ENCODE measurements around the gene RAB17.

Gene RAB17

GRCh38 chr2:237535385-237536082, 55.0 kb downstream of the RAB17 start:
- no peak overlapping the region for H3K4me3 Mint-ChIP-seq

GRCh38 chr2:237534380-237534779, 56.2 kb downstream of the RAB17 start:
- H3K9me3 Mint-ChIP-seq = no peaks in the 10 kb centered on the region

More at GRCh38 chr2:237535385-237536082, 55.0 kb downstream of the RAB17 start:
- Mint-ChIP-seq H3K36me3 (no peaks in the 10 kb centered on the region), H3K9me3 (no peaks in the 10 kb centered on the region), H3K4me1 (no peaks in the 10 kb centered on the region), H3K27ac (no peak overlapping the region)
- ATAC-seq (no peak), DNase-seq (ENCODE audit: low spot score in 2 of 2) (no peak)

GRCh38 chr2:237533668-237534161, 56.8 kb downstream of the RAB17 start:
- H3K4me3 Mint-ChIP-seq = no peak overlapping the region
- no peak overlapping the region for H3K27ac Mint-ChIP-seq
- no peaks in the 10 kb centered on the region for H3K4me1 Mint-ChIP-seq
- ATAC-seq (no peak), DNase-seq (ENCODE audit: low spot score in 2 of 2) (no peak)
- H3K9me3 Mint-ChIP-seq = no peaks in the 10 kb centered on the region
- no peaks in the 10 kb centered on the region for H3K36me3 Mint-ChIP-seq

More at GRCh38 chr2:237534380-237534779, 56.2 kb downstream of the RAB17 start:
- no peak for ATAC-seq
- H3K4me3 Mint-ChIP-seq = no peak overlapping the region
- no peak overlapping the region for H3K27ac Mint-ChIP-seq
- DNase-seq (ENCODE audit: low spot score in 2 of 2) = no peak
- H3K36me3 Mint-ChIP-seq = no peaks in the 10 kb centered on the region
- H3K4me1 Mint-ChIP-seq = no peaks in the 10 kb centered on the region

- ATAC-seq (no peak), DNase-seq (ENCODE audit: low spot score in 2 of 2) (no peak)
- H3K4me3 Mint-ChIP-seq = no peak overlapping the region
- H3K27ac Mint-ChIP-seq = no peak overlapping the region
- no peaks in the 10 kb centered on the region for H3K9me3 Mint-ChIP-seq
- H3K36me3 Mint-ChIP-seq = no peaks in the 10 kb centered on the region
- H3K4me1 Mint-ChIP-seq = no peaks in the 10 kb centered on the region
Observed at GRCh38 chr2:237532160-237532559, 58.4 kb downstream of the RAB17 start.

GRCh38 chr2:237530472-237531433, 59.8 kb downstream of the RAB17 start:
- Mint-ChIP-seq H3K4me3 (no peak overlapping the region), H3K9me3 (no peaks in the 10 kb centered on the region), H3K36me3 (no peaks in the 10 kb centered on the region), H3K27ac (no peak overlapping the region), H3K4me1 (no peaks in the 10 kb centered on the region)
- ATAC-seq (no peak), DNase-seq (ENCODE audit: low spot score in 2 of 2) (no peak)

- no peak overlapping the region for H3K4me3 Mint-ChIP-seq
- DNase-seq (ENCODE audit: low spot score in 2 of 2) (no peak), ATAC-seq (no peak)
- no peaks in the 10 kb centered on the region for H3K36me3 Mint-ChIP-seq
- H3K27ac Mint-ChIP-seq = no peak overlapping the region
- H3K4me1 Mint-ChIP-seq = no peaks in the 10 kb centered on the region
- no peaks in the 10 kb centered on the region for H3K9me3 Mint-ChIP-seq
Observed at GRCh38 chr2:237529452-237530402, 60.8 kb downstream of the RAB17 start.

- Mint-ChIP-seq H3K36me3 (no peaks in the 10 kb centered on the region), H3K4me3 (no peak overlapping the region), H3K27ac (no peak overlapping the region), H3K4me1 (no peaks in the 10 kb centered on the region), H3K9me3 (no peaks in the 10 kb centered on the region)
- DNase-seq (ENCODE audit: low spot score in 2 of 2) (no peak), ATAC-seq (no peak)
Observed at GRCh38 chr2:237527766-237528165, 62.8 kb downstream of the RAB17 start.

- no peaks in the 10 kb centered on the region for H3K36me3 Mint-ChIP-seq
- ATAC-seq = no peak
- no peaks in the 10 kb centered on the region for H3K9me3 Mint-ChIP-seq
- H3K4me3 Mint-ChIP-seq = no peak overlapping the region
- no peaks in the 10 kb centered on the region for H3K4me1 Mint-ChIP-seq
- no peak overlapping the region for H3K27ac Mint-ChIP-seq
- no peak for DNase-seq (ENCODE audit: low spot score in 2 of 2)
Observed at GRCh38 chr2:237527233-237527632, 63.3 kb downstream of the RAB17 start.

- no peak for DNase-seq (ENCODE audit: low spot score in 2 of 2)
- H3K36me3 Mint-ChIP-seq = no peaks in the 10 kb centered on the region
- H3K4me3 Mint-ChIP-seq = no peak overlapping the region
- no peaks in the 10 kb centered on the region for H3K9me3 Mint-ChIP-seq
- no peak overlapping the region for H3K27ac Mint-ChIP-seq
- no peaks in the 10 kb centered on the region for H3K4me1 Mint-ChIP-seq
- peak; percentile 13 for ATAC-seq
Observed at GRCh38 chr2:237525559-237526157, 64.9 kb downstream of the RAB17 start.

- DNase-seq (ENCODE audit: low spot score in 2 of 2) = no peak
- no peak for ATAC-seq
- H3K4me3 Mint-ChIP-seq = no peak overlapping the region
- H3K4me1 Mint-ChIP-seq = no peaks in the 10 kb centered on the region
- no peaks in the 10 kb centered on the region for H3K36me3 Mint-ChIP-seq
- H3K27ac Mint-ChIP-seq = no peak overlapping the region
- H3K9me3 Mint-ChIP-seq = no peaks in the 10 kb centered on the region
Observed at GRCh38 chr2:237524631-237525030, 65.9 kb downstream of the RAB17 start.

Measured in stimulated activated effector memory CD8-positive, alpha-beta T cell treated with anti-CD3 and anti-CD28 coated beads, Interleukin-12 subunit alpha, Interleukin-12 subunit beta, amount 100 ng/mL, for 72 hours (primary cell).